Measurements from ENCODE around the gene HOXC5. TPM values are rescaled to one million over a fixed set of nuclear protein-coding genes. Genes with fewer than 3 reads are reported as not detected.

Gene HOXC5
- polyA plus RNA-seq, 2 of the 4 experiments (the other 2 are of a cell fraction): 0.41 to 0.98 TPM

DNA sequence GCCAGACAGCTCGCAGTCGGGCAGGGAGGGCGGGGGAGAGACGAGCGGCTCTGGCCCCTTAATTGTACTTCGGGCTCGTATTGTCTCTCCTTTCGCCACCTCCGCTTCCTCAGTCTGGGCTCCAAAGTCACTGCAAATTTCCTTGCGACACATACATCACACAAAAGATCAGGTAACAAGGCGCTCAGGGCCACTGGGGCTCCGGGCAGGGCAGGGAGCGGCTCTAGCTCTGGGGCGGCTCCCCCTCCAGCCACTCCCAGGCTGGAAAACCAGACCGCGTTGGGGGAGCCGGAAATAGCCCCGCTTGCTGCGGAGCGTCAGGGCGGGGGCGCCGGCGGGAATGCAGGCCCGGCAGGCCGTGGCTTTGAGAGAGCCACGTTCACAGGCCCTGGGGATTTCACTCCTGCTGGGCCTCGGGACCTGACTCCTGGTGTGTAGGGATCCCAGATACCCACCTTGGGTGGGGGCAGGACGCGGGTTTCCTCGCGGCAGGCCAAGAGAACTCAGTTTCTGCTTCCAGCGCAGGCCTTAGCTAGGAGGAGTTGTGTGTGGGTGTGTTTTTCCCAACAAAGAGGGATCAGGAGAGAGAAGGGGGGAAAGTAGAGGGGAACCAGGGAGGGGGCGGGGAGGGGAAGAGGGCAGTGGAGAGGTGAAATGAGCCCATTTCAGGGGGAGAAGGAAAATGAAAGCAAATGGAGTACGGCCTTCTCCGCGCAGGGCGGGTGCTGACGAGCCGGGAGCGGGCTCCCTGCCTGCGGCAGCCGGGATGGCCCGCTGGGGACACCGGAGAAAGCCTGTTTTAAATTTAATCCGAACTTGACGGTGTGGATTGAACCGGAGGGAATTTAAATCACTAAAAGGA is 37.2 kb upstream of the HOXC5 start:
- Histone ChIP-seq H3K4me1 (peaks cover 8% of the 10 kb centered on the region), H3K9me3 (no peaks in the 10 kb centered on the region), H3K4me3 (peak overlapping the region; percentile 37), H3K27ac (peak overlapping the region; percentile 78 to 89), H3K4me2 (peak overlapping the region; percentile 50)
- no peak for FAIRE-seq
- ChIA-PET CTCF (interaction anchor here (0.7 to 28.7 kb wide), 6 partner anchors 8 to 293 kb away, joined by 3 to 1074 read pairs (median 6); partner anchors contain the start of genes HOXC10, HOXC5 and SMUG1), POLR2A (interaction anchor here (0.6 to 1.1 kb wide), 3 partner anchors 11 to 211 kb away, joined by 3 to 4 read pairs (median 4); partner anchors contain the start of gene HOXC10)
- peak; percentile 58 to 67 for ATAC-seq
- DNase-seq (ENCODE audit: low read depth in 1 of 2, low spot score in 1 of 2): peak in 1 of 2 experiments; percentile 58
- TF ChIP-seq MYC (IDR thresholded peaks at IDR 0.05; ENCODE audit: borderline replicate concordance, low read length) (no peak), SMC3 (IDR thresholded peaks at IDR 0.05) (no peak), NR3C1 (IDR thresholded peaks at IDR 0.05) (no peak), HOXB13 (CRISPR knock-in tag; IDR thresholded peaks at IDR 0.05; ENCODE audit: low read depth) (no peak), TP53 (CRISPR knock-in tag; IDR thresholded peaks at IDR 0.05) (no peak), RNF2 (IDR thresholded peaks at IDR 0.05; ENCODE audit: borderline replicate concordance, low read depth) (no peak), POLR2A (IDR thresholded peaks at IDR 0.05; ENCODE audit: low read length) (peak; percentile 44), JUN (IDR thresholded peaks at IDR 0.05) (peak in 1 of 2 experiments; percentile 60; a peak in 3 of 5 replicates), ESRRA (IDR thresholded peaks at IDR 0.05; ENCODE audit: borderline replicate concordance, low read length) (no peak), FOXS1 (CRISPR knock-in tag; IDR thresholded peaks at IDR 0.05) (no peak), MAFK (IDR thresholded peaks at IDR 0.05; ENCODE audit: partially characterized antibody) (no peak)
- TF ChIP-seq, protein P1, sequence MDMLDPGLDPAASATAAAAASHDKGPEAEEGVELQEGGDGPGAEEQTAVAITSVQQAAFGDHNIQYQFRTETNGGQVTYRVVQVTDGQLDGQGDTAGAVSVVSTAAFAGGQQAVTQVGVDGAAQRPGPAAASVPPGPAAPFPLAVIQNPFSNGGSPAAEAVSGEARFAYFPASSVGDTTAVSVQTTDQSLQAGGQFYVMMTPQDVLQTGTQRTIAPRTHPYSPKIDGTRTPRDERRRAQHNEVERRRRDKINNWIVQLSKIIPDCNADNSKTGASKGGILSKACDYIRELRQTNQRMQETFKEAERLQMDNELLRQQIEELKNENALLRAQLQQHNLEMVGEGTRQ (IDR thresholded peaks at IDR 0.05): no peak
- TF ChIP-seq, protein P2, sequence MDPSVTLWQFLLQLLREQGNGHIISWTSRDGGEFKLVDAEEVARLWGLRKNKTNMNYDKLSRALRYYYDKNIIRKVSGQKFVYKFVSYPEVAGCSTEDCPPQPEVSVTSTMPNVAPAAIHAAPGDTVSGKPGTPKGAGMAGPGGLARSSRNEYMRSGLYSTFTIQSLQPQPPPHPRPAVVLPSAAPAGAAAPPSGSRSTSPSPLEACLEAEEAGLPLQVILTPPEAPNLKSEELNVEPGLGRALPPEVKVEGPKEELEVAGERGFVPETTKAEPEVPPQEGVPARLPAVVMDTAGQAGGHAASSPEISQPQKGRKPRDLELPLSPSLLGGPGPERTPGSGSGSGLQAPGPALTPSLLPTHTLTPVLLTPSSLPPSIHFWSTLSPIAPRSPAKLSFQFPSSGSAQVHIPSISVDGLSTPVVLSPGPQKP (IDR thresholded peaks at IDR 0.05; ENCODE audit: low read depth, low read length): no peak
- TF ChIP-seq, protein P3, sequence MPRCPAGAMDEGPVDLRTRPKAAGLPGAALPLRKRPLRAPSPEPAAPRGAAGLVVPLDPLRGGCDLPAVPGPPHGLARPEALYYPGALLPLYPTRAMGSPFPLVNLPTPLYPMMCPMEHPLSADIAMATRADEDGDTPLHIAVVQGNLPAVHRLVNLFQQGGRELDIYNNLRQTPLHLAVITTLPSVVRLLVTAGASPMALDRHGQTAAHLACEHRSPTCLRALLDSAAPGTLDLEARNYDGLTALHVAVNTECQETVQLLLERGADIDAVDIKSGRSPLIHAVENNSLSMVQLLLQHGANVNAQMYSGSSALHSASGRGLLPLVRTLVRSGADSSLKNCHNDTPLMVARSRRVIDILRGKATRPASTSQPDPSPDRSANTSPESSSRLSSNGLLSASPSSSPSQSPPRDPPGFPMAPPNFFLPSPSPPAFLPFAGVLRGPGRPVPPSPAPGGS (IDR thresholded peaks at IDR 0.05): 0 out of 3 replicates have a peak, but pooled peaks have one; percentile 3
- TF ChIP-seq, protein P4, sequence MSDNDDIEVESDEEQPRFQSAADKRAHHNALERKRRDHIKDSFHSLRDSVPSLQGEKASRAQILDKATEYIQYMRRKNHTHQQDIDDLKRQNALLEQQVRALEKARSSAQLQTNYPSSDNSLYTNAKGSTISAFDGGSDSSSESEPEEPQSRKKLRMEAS (IDR thresholded peaks at IDR 0.05): 0 out of 2 replicates have a peak, but pooled peaks have one; percentile 32
- WGBS (ENCODE audit: missing lambda C conversion rate): 61% methylated on average over 47 of the region's 48 CpGs

DNA sequence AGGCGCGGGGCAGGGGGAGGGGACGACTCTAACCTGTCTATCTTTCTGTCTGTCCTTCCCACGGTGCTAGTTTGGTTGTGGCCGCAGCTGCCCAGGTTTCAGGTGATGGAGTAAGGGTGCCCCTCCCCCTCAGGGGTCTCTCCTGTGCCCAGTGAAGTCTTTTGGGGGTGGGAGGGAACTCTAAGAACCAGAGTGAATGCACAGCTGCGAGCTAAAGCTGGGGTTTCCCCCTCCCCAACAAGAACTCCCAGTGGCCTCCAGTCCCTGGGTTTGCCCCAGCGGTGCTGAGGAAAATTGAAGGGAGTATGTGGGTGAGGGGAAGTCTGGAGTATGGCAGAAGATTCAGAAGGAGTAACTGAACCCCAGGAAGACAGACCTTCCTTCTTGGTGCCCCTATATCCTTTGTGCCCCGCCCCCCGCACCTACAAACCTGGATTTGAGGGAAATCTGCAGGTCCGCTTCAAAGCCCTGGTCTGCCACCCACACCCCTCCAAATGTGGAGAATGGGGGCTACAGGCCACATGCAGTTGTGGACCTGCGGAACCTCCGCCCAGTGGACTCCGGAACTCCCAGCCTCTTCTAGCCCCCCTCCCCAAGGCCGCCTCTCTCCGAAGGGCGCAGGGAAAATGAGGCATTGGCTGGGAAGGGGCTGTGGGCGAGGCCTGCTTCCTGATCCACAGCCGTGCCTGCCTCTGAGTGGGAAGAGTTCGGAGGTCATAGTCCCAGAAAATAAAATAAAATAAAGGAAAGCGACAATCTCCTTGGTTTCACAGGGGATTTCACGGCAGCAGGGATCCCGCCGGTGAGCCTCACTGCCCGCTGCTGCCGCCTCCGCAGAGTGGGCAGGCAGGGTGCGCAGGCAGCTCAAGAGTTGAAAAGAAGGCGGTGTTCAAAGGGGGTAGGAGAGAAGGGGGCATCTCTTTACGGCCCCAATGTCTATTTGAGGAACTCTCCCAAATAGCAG is 36.3 kb upstream of the HOXC5 start:
- POLR2A ChIA-PET: no interaction called here
- no peak for FAIRE-seq

More for the DNA sequence above, 36.3 kb upstream of the HOXC5 start:
- DNase-seq (ENCODE audit: low read depth in 1 of 2, low spot score in 1 of 2) (no peak), ATAC-seq (no peak)
- Histone ChIP-seq H3K9me3 (no peaks in the 10 kb centered on the region), H3K4me2 (peak overlapping the region; percentile 50), H3K4me3 (peak overlapping the region; percentile 37), H3K4me1 (peaks cover 14% of the 10 kb centered on the region), H3K27ac (peak overlapping the region; percentile 78 to 89)
- WGBS (ENCODE audit: missing lambda C conversion rate): 83% methylated on average over 26 of the region's 29 CpGs
- TF ChIP-seq, protein P3 (IDR thresholded peaks at IDR 0.05): 0 out of 3 replicates have a peak, but pooled peaks have one; percentile 4
- no peak for TF ChIP-seq FOSL2 (IDR thresholded peaks at IDR 0.05)
- no peak for TF ChIP-seq FOSL2 (CRISPR knock-in tag; IDR thresholded peaks at IDR 0.05)
- CTCF ChIA-PET: interaction anchor here (0.7 to 28.7 kb wide), 8 partner anchors 7 to 294 kb away, joined by 3 to 1074 read pairs (median 6); partner anchors contain the start of genes HOXC10, HOXC5 and SMUG1
